GM21619 (cell line): ENCODE data around the gene PELI1.
"Not testable (repeated sequence)": the region's sequence is repeated elsewhere in the genome, so short reads cannot be mapped to it uniquely, and the experiment has no call there.

Experiments
- ATAC-seq: cut with Tn5 transposase; IDR thresholded peaks from one replicate; pipeline ENCODE4 v1.9.1; 2021; ENCODE audit not compliant: unreplicated experiment

The PELI1 gene

DNA sequence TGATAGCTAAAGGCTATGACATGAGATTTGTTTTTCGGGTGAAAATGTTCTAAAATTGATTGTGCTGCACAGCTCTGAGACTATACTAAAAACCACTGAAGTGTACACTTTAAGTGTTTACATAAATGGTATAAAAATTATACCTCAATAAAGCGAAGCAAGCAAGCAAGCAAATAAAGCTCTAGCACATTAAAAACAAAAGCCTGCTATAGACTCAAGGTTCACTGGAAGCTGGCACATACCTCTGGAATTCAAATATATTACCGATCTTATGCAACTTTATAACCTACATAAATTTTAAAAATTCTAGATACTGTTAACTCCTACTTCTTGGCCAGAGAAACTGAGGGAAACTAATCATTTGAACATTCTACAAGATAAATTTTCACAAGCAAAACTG, 20.1 kb downstream of the PELI1 start:
- ATAC-seq = no peak

DNA sequence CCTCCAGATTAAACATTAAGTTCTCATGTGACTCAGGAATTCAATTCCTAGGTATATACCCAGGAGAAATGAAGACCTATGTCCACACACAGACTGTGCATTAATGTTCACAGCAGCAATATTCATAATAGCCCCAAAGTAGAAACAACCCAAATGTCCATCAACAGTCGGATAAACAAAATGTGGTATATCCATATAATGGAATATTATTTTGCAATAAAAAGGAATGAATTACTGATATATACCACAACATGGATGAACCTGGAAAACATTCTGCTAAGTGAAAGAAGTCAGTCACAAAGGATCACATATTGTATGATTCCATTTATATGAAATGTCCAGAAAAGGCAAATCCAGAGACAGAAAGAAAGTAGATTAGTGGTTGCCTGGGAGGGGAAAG, 20.5 kb downstream of the PELI1 start:
- ATAC-seq = no peak

DNA sequence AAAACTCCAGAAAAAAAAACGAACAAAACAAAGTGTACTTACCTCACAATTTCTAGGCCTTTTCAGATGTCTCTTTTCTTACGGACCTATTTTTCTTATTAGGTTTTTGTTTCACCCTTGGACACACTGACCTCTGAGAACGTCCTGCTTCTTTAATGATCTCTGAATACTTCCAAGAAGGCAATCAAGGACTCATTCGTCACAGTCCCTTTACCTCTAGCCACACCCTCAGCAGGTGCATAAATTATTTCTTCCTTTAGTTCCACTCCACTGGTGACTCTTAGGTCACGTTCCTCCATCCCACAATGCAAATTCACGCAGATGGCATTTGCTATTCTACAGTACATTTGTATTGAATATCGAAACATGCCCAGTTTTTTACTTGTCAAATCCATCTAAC, 21.9 kb downstream of the PELI1 start:
- ATAC-seq = no peak

DNA sequence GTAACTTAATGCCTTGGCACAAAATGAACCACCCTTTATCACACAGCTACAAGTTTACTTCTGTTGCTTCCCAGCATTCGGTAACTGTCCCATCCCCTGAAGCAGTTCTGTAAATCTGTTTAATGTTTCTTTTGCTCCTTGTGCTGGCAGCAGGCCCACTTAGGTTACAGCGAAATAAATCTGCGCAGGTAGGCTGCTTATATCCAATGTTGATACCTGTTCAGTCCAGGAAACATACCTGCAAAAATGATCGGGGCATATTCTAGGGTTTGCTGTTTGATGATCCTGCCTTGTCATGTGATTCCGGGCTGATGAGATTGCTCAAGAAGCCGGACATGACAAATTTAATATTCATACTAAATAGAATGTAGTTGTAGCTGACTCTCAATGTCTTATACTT, 23.3 kb downstream of the PELI1 start:
- no peak for ATAC-seq

DNA sequence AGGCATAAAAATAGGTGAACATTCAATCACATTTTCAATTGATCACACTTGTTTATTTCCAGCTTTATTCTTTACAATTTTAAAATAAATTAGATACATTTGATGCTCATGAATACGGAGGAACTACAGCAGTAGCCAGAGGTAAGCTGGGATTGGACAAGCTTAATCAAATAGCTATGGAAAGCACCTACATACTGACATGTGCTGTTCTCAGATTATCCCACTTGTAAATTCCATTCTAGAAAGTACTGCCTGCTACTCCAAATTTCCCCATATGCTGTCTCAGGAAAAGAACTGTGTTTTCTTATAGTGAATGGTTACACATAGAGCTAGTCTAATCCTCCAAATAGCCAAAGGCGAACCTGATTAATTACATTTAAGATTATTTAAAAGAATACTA, 24.2 kb downstream of the PELI1 start:
- no peak for ATAC-seq

DNA sequence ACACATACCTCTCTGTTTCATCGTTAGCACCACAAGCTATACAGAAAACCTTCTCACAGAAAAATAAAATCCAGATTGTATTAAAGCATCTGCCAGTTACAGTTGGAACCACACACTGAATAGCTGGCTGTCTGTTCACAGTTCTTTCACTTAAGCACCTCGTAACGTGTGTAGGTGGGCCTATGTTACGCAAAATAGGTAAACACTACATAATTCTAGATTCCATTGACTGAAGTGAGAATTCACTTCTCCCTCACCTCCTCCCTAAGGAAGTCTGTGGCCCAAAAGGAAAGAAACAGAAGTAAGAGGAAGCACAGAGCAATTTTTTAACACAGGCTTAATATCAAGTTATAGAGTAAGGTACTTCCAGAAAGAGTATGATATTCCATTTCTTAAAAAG, 24.9 kb downstream of the PELI1 start:
- no peak for ATAC-seq

DNA sequence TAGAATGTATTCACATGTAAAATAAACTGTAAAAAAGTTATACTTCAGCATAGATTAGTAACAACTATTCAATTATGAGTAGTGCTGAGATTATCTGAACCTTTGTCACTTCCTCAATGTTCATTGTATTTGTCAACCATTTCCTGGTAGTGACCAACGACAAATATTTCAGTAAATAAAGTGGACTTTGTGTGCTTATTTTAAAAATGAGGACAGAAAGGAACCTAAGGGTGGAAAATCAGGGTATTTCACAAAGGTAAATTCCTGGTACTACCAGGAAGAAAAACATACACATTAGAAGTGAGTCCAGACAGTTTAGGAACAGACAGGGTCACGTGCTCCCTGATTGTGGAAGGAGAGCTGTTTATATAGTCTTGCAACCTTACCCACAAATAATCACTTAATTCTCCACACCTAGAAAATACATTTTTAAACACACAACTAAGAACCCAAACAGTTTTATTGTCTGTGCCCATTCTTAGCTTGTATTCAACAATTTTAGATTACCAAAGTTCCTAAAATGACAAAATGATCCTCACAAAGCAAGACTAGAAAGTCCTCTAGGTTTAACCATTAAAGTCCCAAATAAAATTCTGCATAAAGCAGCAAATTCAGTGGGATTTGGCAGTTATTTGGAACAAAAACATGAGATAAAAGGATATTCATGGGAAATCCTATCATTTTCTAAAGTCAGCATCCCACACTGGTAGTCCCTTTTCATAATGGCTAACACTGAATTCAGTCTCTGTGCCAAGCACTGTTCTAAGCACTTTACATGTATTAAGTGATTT, 28.2 kb downstream of the PELI1 start:
- ATAC-seq = no peak

DNA sequence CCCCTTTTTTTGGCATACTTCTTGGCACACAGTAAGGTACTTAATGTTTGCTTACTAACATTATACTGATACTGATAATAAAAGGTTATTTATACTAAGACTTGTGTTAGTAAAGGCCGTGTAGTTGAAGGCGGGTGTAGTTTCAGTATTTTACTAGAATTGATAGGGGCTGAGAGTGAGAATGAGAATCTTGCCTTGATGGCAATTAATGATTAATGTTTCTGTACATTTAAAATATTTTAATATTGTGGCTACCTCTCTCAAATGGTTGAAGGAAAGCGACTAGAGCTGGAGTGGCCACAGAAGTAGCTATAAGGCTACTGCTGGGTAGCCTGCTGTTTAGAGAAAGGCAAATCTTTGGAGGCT, 29.3 kb downstream of the PELI1 start:
- peak; percentile 52 for ATAC-seq

DNA sequence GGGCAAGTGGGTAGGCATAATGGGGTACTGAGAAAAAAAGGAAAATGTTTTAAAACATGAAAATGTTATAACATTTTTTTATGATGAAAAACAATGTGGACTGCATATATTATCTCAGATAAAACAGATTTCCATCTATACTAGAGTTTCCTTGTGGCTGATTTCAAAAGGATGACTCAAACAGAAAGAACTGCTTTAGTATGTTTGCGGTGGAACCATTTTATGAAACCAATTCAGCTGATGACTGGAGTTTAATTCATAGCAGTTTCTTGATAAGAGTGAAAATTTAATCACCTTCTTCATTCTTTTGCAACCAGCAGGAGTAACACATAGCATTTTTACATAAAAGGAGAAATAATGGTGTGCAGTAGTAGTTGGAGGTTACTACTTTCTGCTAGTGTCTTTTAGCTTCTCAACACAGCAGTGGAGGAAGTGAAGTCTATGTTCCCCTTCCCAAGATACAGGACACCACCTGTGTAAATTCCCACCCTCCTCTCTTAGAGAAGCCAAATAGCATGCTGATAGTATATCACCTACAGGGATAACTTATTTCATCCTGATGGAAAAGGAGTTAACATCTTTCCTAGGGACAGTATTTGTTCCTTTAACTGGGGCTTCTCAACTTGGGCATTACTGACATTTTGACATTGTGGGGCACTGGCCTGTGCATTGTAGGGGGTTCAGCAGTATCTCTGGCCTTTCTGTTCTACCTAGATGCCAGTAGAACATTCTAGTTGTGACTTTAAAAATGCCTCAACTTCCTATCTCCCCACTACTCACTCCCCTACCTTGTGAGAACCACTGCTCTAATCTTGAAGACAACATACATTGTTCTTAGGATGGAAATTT, 29.9 kb downstream of the PELI1 start:
- ATAC-seq = peak; percentile 54

DNA sequence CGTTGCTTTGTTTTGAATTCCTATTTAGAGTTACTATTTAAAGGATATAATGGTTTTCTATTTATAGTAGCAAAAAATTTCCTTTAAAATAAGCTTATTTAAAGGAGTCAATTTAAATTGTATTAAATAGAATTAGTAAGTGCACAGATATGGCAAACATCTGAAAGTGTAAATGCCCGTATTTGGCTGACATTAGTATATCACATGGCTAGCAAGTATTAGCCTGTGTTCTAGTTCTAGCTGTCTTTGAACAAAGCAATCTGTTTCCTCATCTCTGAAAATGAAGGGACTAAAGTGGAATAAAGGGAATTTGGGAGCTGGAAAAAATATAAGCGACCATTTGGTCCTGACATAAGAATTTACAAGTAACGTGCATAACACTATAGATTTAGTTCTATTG, 32.2 kb downstream of the PELI1 start:
- no peak for ATAC-seq

DNA sequence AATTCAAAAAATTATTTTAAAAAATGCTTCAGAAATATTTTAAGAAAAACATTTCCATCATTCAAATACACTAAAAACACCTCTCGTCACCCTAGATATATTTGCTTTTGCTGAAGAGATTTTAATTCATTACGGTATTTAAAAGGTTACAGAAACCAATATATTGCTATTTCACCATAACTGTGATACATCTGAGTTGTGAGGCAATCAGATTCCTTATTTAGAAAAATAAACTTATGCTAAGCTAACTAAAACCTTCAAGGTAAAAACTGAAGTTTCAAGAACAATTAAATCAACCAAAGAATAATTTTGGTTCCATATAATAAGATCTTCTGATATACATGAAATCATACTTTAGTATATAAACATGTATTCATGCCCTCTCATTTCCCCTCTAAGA, 32.8 kb downstream of the PELI1 start:
- ATAC-seq = no peak

DNA sequence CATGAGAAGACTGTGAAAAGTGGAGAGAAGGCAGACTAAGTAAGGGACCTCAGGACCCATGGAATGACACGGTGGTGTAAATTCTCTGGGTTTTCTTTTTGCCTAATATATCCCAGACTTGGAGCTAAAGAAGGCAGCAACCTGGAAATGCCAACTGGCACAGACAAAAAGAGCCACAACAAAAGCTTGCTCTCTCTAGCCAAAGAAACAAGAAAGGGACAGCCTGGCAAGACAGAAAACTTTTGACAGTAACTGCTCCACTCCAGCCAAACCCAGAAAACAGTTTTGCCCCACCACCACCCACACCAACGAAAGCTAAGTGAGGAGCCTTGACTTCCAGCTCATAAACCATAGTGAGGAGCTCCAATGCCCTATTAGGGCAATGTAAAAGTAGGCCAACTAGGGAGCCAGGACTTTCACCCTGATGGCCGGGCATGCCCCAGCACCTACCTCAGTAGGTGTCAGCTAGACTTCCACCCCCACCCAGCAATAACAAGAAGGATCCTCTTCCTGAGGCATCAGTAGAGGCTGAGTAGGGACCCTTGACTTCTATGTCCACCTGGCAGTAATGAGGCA, 35.5 kb downstream of the PELI1 start:
- ATAC-seq = no peak

DNA sequence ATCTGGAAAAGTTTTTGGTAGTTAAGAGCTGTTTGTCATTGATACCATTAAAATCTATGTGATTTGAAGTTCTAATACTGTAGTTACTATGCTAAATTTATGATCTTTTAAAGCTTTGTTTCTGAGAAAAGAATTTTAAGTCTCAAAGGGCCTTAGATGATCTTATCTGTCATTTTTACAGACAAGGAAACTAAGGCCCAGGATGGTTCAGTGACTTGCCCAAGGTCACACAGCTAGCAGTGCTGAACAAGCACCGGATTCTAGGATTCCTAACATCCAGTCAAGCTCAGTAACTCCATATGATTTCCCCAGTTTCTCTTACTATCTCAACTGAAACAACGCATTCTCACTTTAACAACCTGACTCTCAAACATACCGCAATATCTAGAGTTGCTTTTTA, 37.7 kb downstream of the PELI1 start:
- no peak for ATAC-seq

DNA sequence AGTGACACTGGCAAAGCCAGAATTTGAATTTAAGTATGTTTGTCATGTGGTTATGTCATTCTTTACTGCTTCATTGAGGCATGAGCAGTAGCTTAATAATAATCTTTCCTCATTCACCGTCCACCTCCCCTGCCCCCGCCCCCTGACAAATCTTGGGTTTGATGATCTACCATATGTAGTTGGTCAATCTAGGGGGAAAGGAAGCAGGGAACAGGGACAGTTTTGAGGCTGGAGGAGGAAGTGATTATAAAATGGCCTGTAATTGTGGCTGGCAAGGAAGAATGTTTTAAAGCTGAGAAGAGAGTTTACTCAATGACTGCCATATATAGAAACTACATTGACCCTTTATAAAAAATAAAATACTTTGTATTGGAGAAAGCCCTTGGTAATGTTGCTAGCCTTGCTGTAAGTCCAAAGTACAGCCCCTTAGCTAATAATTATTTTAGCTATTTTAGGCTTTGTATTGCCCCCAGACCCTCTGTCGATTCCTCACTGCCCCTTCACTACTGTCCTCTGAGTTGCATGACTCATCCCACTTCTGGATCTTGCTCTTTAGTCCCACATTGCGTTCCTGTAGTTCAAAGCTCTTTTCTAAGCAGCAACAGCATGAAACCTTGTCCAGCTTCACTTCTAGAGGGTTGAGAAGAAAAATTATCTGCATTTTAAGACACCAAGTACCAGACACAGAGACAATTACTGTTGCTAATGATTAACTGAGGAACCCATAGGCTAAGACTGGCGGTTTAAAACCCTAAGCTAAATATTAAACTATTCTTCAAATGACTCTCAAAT, 38.4 kb downstream of the PELI1 start:
- peak; percentile 37 for ATAC-seq

DNA sequence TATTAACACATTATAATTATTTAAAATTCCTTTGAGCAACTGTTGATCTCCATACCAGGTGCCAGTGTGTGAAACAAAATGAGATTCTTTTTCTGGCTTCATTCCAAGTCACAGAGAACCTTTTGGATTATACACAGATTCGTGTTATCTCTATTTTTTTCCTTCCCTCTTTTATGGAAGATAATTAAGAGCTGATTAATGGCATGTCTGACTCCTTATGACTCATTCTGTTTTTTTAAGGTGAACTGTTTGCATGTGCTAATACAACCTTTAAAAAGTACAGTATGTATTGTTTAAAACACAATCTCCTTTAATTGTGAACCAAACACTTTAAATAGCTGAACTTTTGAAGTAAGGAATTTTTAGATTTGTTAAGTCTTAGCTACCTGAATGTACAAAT, 39.3 kb downstream of the PELI1 start:
- no peak for ATAC-seq

DNA sequence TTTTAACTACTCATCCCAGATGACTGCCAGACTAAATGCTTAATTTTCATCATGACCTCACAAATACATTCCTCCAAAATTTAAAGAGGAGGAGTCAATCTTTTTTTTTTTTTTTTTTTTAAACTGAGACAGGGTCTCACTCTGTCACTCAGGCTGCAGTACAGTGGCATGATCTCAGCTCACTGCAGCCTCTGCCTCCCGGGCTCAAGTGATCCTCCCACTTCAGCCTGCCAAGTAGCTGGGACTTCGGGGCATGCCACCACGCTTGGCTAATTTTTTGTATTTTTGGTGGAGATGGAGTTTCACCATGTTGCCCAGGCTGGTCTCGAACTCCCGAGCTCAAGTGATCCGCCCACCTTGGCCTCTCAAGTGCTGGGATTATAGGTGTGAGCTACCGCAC, 41.5 kb downstream of the PELI1 start:
- not testable (repeated sequence) for ATAC-seq

DNA sequence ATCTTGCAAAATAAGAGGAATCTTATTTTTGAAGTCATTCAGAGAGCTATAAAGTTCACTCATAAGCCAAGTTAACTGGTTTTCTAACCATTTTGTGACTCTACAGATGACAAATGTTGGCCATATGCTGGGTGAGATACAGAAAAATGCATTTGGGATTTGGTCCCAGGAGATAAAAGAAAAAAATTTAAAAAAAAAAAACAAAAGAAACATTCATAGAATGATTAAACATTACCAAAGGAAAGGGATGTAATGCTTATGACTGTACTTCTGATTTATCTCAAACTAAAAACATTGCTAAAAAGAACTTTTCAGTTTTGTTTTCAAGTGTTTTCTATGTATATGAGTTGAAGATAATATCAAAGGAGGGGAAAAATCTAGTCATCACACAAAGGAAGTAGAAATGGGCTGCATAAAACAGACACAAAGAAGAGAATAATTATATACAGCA, 43.1 kb downstream of the PELI1 start:
- peak; percentile 42 for ATAC-seq

DNA sequence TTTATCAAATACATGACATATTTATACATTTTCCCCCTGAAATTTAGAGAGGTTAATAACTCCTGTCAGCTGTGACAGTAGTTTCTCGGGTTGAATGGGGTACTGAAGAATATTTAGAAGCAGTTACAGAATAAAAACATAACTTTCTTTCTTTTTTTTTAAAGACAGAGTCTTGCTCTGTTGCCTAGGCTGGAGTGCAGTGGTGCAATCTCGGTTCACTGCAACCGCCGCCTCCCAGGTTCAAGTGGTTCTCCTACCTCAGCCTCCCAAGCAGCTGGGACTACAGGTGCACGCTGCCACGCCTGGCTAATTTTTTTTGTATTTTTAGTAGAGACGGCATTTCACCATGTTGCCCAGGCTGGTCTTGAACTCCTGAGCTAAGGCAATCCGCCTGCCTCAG, 43.6 kb downstream of the PELI1 start:
- peak; percentile 46 for ATAC-seq

DNA sequence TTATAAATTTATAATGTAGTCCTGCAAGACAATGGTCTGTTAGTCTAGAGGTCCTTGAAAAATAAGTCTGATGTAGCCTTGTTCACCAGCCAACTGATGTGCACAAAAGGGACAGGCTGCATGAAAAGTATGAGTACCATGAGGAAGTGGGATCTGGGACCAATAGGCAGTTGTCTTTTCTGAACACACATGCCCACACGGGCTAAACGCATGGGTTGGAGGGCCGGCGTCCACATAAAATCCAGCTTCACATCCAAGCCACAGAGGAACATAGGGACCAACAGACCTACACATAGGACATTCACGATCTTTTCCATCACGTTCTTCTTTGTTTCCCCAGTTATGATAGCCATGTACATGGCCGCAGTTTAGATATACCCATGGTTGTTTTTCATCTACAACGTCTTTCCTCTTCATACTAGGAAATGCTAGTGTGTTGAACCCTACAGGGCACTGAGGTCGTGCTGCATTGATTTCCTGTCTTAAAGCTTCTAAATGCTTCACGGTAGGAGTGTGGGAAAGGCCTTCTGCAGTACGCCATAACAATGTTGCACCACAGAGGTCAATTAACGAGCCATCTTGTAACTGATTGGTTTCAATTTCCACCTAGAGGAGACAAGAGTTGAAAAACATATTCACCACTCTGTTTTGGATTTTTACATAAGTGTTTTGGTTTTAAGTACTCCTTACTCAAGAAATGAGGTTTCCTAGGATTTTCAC, 49.4 kb downstream of the PELI1 start:
- no peak for ATAC-seq

DNA sequence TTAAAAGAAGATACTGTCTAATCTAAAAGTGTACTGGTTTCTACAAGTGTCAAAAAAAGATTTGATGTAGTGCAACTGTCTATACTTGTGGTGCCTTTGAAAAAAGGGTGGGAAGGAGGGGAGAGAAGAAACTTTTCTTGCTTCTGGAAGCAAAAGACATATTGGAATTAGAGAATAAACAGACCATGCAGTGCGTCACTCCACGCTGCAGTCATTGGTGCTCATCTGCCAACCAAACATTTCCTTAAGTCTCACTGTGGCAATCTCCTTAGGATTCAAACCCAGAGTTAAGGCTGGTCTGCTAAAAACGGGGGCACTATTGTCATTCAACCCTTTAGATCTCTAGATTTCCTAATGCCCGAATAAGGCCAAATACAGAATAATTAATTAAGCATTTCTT, 50.9 kb downstream of the PELI1 start:
- no peak for ATAC-seq

DNA sequence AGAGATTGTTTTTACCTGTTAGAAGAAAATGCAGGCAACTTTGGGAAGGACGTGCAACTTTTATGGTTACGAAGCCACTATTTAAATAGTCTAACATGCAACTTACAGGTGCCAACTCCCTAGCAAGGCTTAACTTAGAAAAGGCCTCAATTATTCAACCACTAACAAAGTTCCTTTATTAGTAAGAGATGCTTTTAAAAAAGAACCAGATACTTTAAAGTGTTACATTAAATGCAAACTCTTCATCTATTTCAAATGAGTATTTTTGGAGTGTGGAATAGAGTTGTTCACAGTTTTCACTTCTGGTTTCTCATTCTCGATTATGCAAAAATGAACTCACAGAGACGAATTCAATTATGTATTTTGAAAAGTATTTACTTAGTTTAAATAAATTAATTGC, 51.7 kb downstream of the PELI1 start:
- ATAC-seq = peak; percentile 76
